ENCODE results near the gene AFF3.

AFF3 gene

DNA sequence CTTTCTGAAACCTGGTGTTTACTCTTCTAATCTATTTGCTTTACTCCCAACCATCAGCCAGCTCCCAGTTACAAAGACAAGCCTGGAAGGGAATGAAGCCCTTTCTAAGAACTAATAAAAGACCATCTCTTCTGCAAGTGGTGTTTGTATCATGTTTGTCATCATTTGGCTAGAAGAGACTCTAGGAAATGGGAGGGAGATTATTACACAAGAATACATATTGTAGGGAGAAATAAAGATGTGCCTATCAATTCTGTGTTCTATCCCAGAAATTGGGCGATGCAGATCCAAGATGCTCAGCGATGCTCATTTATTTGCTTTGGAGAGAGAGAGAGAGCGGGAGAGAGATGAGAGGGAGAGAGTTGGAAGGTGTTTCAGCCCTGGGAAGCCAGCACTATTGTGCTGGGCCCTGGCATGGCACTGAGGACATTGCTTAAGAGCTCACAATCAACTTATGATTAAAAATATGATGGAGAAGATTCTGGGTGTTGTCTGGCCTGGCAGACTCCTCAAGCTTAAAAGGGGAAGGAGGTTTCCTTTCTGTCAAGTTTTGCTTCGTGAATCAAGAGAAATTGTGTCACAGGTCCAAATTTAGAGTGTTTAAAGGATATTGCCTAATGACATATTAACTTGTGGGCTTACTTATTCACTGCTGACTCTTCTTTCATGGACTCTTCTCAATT, 41.8 kb upstream of the AFF3 start:
- TF ChIP-seq, protein P1, sequence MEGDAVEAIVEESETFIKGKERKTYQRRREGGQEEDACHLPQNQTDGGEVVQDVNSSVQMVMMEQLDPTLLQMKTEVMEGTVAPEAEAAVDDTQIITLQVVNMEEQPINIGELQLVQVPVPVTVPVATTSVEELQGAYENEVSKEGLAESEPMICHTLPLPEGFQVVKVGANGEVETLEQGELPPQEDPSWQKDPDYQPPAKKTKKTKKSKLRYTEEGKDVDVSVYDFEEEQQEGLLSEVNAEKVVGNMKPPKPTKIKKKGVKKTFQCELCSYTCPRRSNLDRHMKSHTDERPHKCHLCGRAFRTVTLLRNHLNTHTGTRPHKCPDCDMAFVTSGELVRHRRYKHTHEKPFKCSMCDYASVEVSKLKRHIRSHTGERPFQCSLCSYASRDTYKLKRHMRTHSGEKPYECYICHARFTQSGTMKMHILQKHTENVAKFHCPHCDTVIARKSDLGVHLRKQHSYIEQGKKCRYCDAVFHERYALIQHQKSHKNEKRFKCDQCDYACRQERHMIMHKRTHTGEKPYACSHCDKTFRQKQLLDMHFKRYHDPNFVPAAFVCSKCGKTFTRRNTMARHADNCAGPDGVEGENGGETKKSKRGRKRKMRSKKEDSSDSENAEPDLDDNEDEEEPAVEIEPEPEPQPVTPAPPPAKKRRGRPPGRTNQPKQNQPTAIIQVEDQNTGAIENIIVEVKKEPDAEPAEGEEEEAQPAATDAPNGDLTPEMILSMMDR (IDR thresholded peaks at IDR 0.05; ENCODE audit: low read depth, low read length) = no peak
- in situ Hi-C loops (cut with HindIII; ENCODE audit: low sequenced_read_pairs) = no loop called here
- H3K4me3 ChIP-seq (ENCODE audit: low read depth, low read length) = no peak overlapping the region
- no peak for DNase-seq (ENCODE audit: low read depth, low spot score)

DNA sequence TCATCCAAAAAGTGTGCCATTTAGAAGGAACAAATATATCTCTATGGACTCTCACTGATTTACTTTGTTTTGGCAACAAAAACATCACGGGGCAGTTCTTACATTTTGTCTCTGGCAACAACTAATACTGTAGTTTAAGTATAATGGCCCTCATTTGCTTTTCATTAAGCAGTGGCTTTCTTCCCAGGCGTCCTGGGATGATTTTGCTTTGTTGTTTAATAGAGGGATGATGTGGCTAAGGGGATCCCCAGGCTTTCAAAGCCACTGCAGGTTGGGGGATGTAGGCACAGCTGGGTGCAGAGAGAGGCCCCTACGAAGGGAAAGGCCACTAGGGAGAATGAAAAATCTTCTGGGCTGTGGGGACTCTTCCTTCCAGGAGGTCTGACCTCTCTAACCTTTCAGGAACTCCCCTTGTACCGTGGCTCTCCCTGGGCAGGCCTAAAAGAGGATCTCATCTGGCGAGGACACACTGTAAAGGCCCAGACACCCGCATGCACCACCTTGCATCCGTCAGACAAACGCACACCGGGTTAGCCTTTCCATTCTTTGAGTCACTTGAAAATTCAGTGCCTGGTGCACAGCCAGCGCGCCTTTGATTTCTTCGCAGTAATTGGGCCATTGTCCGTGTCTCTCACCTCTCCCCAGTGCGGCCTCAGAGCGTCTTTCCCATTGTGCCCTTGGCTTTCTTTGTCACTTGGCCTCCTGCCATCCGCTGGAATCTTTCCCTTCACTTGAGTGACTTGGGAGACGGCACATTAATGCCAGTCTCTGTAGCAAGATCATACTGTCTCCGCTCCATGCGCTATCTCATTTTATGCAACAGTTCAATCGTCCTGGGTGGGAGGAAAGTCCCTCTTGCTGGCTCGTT, 40.3 kb upstream of the AFF3 start:
- TF ChIP-seq, protein P1 (IDR thresholded peaks at IDR 0.05; ENCODE audit: low read depth, low read length) = no peak
- in situ Hi-C loops (cut with HindIII; ENCODE audit: low sequenced_read_pairs) = no loop called here
- DNase-seq (ENCODE audit: low read depth, low spot score) = peak; percentile 12

DNA sequence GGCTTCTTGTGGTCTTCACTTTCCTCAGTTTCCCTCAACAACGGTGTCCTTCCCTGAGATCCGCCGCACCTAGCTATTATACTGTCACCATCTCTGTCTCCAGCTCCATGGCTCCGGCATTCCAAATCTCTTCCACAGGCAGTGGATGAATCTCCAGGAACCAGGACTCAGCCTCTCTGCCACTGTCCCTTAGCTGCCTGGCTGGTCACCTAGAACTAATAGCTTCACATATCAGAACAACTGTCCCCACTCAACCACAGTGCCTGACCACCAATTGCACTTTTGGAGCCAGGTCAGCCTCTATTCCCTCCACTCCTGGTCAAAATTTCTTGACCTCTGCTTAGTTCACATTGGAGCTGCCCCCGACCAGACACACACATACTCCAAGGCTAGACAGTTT, 38.1 kb upstream of the AFF3 start:
- no peak overlapping the region for H3K4me3 ChIP-seq (ENCODE audit: low read depth, low read length)
- in situ Hi-C loops (cut with HindIII; ENCODE audit: low sequenced_read_pairs) = no loop called here
- DNase-seq (ENCODE audit: low read depth, low spot score) = no peak
- TF ChIP-seq, protein P1 (IDR thresholded peaks at IDR 0.05; ENCODE audit: low read depth, low read length) = no peak

More for the DNA sequence above, 40.3 kb upstream of the AFF3 start:
- H3K4me3 ChIP-seq (ENCODE audit: low read depth, low read length) = no peak overlapping the region

GRCh38 chr2:100179806-100180205, 37.4 kb upstream of the AFF3 start:
- H3K4me3 ChIP-seq (ENCODE audit: low read depth, low read length) = no peak overlapping the region
- in situ Hi-C loops (cut with HindIII; ENCODE audit: low sequenced_read_pairs) = no loop called here
- TF ChIP-seq, protein P1 (IDR thresholded peaks at IDR 0.05; ENCODE audit: low read depth, low read length) = no peak
- DNase-seq (ENCODE audit: low read depth, low spot score) = no peak

GRCh38 chr2:100178864-100179263, 36.5 kb upstream of the AFF3 start:
- DNase-seq (ENCODE audit: low read depth, low spot score) = no peak
- in situ Hi-C loops (cut with HindIII; ENCODE audit: low sequenced_read_pairs) = no loop called here
- TF ChIP-seq, protein P1 (IDR thresholded peaks at IDR 0.05; ENCODE audit: low read depth, low read length) = no peak
- no peak overlapping the region for H3K4me3 ChIP-seq (ENCODE audit: low read depth, low read length)

DNA sequence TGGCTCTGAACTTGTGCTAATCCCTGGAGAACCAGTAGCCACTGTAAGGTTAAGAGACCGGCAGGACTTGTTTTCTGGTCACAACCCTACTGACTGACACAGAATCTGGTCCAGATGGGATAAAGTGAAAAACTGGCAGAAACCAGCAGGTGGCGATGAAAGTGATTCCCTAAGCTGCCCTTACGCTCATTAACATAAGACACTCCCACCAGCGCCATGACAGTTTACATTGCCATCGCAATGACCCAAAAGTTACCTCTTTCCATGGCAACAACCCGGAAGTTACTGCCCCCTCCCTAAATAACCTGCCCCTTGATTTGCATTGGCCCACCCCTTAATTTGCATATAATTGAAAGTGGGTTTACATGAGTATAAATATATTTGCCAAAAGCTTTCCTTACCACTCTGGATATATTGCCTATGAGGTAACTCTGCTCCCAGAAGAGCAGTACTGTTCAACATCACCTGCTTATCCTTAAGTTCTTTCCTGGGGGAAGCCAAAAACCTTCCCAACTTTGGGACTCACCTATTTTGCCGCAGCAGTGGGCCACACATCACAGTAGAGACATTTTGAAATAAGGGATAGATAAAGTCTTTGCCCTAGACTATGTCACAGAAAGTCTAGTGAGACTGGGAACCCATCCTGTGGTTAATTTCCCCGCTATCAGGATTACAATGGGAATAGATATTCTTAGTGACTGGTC, 35.8 kb upstream of the AFF3 start:
- TF ChIP-seq, protein P1 (IDR thresholded peaks at IDR 0.05; ENCODE audit: low read depth, low read length) = peak; percentile 50
- in situ Hi-C loops (cut with HindIII; ENCODE audit: low sequenced_read_pairs) = no loop called here

More for the DNA sequence above, 35.8 kb upstream of the AFF3 start:
- peak; percentile 51 for DNase-seq (ENCODE audit: low read depth, low spot score)
- no peak overlapping the region for H3K4me3 ChIP-seq (ENCODE audit: low read depth, low read length)
